ENCODE data around the gene INTS1. TPM values are rescaled to one million over a fixed set of nuclear protein-coding genes. Genes with fewer than 3 reads are reported as not detected.

The INTS1 gene
- total RNA-seq, 1 donor from 2014 or later: 108 TPM

- DNase-seq (ENCODE audit: low spot score): no peak
Observed at GRCh38 chr7:1486571-1486970, 17.6 kb downstream of the INTS1 start.

- no peak for DNase-seq (ENCODE audit: low spot score)
Observed at GRCh38 chr7:1485156-1485555, 19.0 kb downstream of the INTS1 start.

- DNase-seq (ENCODE audit: low spot score): no peak
Observed at GRCh38 chr7:1484569-1484968, 19.6 kb downstream of the INTS1 start.

- DNase-seq (ENCODE audit: low spot score): no peak
Observed at GRCh38 chr7:1483536-1484505, 20.4 kb downstream of the INTS1 start.

- DNase-seq (ENCODE audit: low spot score): no peak
Observed at GRCh38 chr7:1483079-1483478, 21.1 kb downstream of the INTS1 start.

- DNase-seq (ENCODE audit: low spot score): no peak
Observed at GRCh38 chr7:1481300-1481699, 22.9 kb downstream of the INTS1 start.

- no peak for DNase-seq (ENCODE audit: low spot score)
Observed at GRCh38 chr7:1480670-1481069, 23.5 kb downstream of the INTS1 start.

- DNase-seq (ENCODE audit: low spot score): no peak
Observed at GRCh38 chr7:1479287-1479686, 24.9 kb downstream of the INTS1 start.

GRCh38 chr7:1478480-1478879 is 25.7 kb downstream of the INTS1 start:
- DNase-seq (ENCODE audit: low spot score): no peak

GRCh38 chr7:1476859-1477258 is 27.3 kb downstream of the INTS1 start:
- DNase-seq (ENCODE audit: low spot score): no peak

GRCh38 chr7:1475991-1476390 is 28.2 kb downstream of the INTS1 start:
- no peak for DNase-seq (ENCODE audit: low spot score)

- DNase-seq (ENCODE audit: low spot score): no peak
Observed at GRCh38 chr7:1475393-1475792, 28.8 kb downstream of the INTS1 start.

GRCh38 chr7:1474736-1475135 is 29.5 kb downstream of the INTS1 start:
- no peak for DNase-seq (ENCODE audit: low spot score)

GRCh38 chr7:1473864-1474512 is 30.2 kb downstream of the INTS1 start:
- DNase-seq (ENCODE audit: low spot score): peak; percentile 90

GRCh38 chr7:1470901-1471300 is 33.3 kb downstream of the INTS1 start:
- DNase-seq (ENCODE audit: low spot score): no peak

- no peak for DNase-seq (ENCODE audit: low spot score)
Observed at GRCh38 chr7:1468643-1469298, 35.4 kb downstream of the INTS1 start.

GRCh38 chr7:1468203-1468602 is 36.0 kb downstream of the INTS1 start:
- no peak for DNase-seq (ENCODE audit: low spot score)

GRCh38 chr7:1466524-1467271 is 37.5 kb downstream of the INTS1 start:
- peak; percentile 70 for DNase-seq (ENCODE audit: low spot score)

- no peak for DNase-seq (ENCODE audit: low spot score)
Observed at GRCh38 chr7:1464694-1465093, 39.5 kb downstream of the INTS1 start.

- peak; percentile 40 for DNase-seq (ENCODE audit: low spot score)
Observed at GRCh38 chr7:1463676-1464223, 40.4 kb downstream of the INTS1 start.

- no peak for DNase-seq (ENCODE audit: low spot score)
Observed at GRCh38 chr7:1461646-1462375, 42.4 kb downstream of the INTS1 start.
